SKM-1 treated with dmso at 0.1 percent for 144 hours (cell line): ENCODE data around the gene DIP2A.
"Not testable (repeated sequence)": the region's sequence is repeated elsewhere in the genome, so short reads cannot be mapped to it uniquely, and the experiment has no call there.

Source experiments
- DNase-seq: peaks from one replicate; lab custom pipeline; 2025; ENCODE audit not compliant: unreplicated experiment; lab: John Stamatoyannopoulos, UW

The DIP2A gene

GRCh38 chr21:46448108-46448507, 10.6 kb upstream of the DIP2A start:
- no peak for DNase-seq

GRCh38 chr21:46448855-46449254, 9.8 kb upstream of the DIP2A start:
- DNase-seq, result not testable (repeated sequence)

GRCh38 chr21:46452710-46453109, 6.0 kb upstream of the DIP2A start:
- DNase-seq, result no peak

GRCh38 chr21:46454142-46454541, 4.5 kb upstream of the DIP2A start:
- DNase-seq, result no peak

- DNase-seq, result no peak
These were observed 3.9 kb upstream of the DIP2A start for GRCh38 chr21:46454634-46455390.

GRCh38 chr21:46455575-46456385, 2.9 kb upstream of the DIP2A start:
- DNase-seq, result no peak

- DNase-seq, result no peak
These were observed 1.9 kb upstream of the DIP2A start for GRCh38 chr21:46456750-46457149.

- peak; percentile 45 for DNase-seq
These were observed 833 bp upstream of the DIP2A start for GRCh38 chr21:46457801-46458314.

- DNase-seq, result no peak
These were observed 299 bp downstream of the DIP2A start for GRCh38 chr21:46459024-46459355.

GRCh38 chr21:46459356-46460112, 843 bp downstream of the DIP2A start:
- no peak for DNase-seq

- DNase-seq, result no peak
These were observed 3.2 kb downstream of the DIP2A start for GRCh38 chr21:46461909-46462308.

- DNase-seq, result not testable (repeated sequence)
These were observed 6.5 kb downstream of the DIP2A start for GRCh38 chr21:46465153-46465552.

- no peak for DNase-seq
These were observed 7.0 kb downstream of the DIP2A start for GRCh38 chr21:46465651-46466050.

- DNase-seq, result no peak
These were observed 9.6 kb downstream of the DIP2A start for GRCh38 chr21:46468108-46468774.

- no peak for DNase-seq
These were observed 10.6 kb downstream of the DIP2A start for GRCh38 chr21:46469275-46469674.

GRCh38 chr21:46471514-46471913, 12.8 kb downstream of the DIP2A start:
- DNase-seq, result no peak

GRCh38 chr21:46472246-46472645, 13.6 kb downstream of the DIP2A start:
- peak; percentile 35 for DNase-seq

- DNase-seq, result no peak
These were observed 15.7 kb downstream of the DIP2A start for GRCh38 chr21:46474382-46474781.

- DNase-seq, result no peak
These were observed 16.6 kb downstream of the DIP2A start for GRCh38 chr21:46475296-46475695.

- DNase-seq, result no peak
These were observed 19.1 kb downstream of the DIP2A start for GRCh38 chr21:46477765-46478164.

- no peak for DNase-seq
These were observed 20.2 kb downstream of the DIP2A start for GRCh38 chr21:46478910-46479309.
